Measurements from ENCODE around the gene FSHR.

FSHR gene

DNA sequence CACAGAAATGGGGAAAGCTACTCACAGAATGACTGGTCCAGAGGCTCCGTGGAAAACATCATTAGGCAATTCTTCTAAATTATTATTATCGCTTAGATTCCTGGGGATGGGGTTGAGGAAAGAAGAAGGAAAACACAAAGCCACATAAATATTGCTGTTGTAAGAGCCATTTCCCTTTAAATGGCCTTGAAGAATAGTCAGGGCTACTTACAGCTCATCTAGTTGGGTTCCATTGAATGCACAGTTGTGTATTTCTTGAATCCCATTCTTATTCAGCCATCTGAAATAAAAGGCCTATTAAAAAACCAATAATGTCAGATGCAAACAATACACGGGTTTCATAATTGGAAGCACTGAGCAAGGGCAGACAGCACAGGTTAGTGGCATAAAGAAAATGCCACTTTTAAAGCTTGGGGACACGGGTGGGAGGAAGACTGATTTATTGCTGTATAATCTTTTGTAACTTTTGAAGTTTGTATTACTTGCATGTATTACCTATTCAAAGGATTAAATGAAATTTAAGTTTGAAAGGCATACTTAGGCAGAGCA is 171.4 kb downstream of the FSHR start:
- H3K4me3 ChIP-seq (ENCODE audit: low read depth, low read length) = no peak overlapping the region
- TF ChIP-seq, protein P1, sequence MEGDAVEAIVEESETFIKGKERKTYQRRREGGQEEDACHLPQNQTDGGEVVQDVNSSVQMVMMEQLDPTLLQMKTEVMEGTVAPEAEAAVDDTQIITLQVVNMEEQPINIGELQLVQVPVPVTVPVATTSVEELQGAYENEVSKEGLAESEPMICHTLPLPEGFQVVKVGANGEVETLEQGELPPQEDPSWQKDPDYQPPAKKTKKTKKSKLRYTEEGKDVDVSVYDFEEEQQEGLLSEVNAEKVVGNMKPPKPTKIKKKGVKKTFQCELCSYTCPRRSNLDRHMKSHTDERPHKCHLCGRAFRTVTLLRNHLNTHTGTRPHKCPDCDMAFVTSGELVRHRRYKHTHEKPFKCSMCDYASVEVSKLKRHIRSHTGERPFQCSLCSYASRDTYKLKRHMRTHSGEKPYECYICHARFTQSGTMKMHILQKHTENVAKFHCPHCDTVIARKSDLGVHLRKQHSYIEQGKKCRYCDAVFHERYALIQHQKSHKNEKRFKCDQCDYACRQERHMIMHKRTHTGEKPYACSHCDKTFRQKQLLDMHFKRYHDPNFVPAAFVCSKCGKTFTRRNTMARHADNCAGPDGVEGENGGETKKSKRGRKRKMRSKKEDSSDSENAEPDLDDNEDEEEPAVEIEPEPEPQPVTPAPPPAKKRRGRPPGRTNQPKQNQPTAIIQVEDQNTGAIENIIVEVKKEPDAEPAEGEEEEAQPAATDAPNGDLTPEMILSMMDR (IDR thresholded peaks at IDR 0.05; ENCODE audit: low read depth, low read length) = no peak

DNA sequence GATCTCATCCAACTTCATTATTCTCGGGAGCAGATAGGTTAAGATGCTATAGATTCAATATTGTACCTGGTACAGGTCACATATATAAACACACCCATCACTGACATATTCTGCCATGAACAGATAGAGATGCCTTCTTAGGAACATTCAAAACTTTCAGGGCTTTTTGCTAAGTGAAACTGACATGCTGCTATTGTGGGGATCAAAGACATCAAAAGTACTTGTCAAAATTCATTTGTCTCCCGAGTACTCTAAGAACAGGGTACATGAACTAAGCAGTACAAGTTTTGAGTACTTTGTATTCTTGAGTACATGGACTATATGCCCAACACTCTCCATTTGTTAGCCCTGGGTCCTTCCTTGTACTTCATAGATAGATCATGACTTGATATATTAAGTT is 173.5 kb downstream of the FSHR start:
- H3K4me3 ChIP-seq (ENCODE audit: low read depth, low read length) = no peak overlapping the region
- TF ChIP-seq, protein P1 (IDR thresholded peaks at IDR 0.05; ENCODE audit: low read depth, low read length) = no peak

DNA sequence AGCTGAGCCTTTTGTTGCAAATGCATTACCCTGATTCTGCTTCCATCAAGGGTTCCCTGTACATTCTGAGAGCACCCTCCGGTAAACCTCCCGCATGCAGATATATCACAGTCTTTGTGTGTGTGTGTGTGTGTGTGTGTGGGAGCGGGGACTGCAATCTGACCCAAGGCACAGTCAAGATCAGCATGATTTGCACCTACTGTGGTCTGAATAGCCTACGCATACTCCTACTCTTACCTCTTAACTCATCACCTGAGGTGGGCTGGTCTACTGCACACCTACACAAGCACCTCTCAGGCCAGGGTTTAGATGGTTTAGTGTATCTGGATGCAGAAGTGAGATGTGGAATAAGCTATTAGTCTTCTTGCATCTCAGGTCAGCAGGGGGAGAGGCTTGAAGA is 174.6 kb downstream of the FSHR start:
- TF ChIP-seq, protein P1 (IDR thresholded peaks at IDR 0.05; ENCODE audit: low read depth, low read length) = no peak
- H3K4me3 ChIP-seq (ENCODE audit: low read depth, low read length) = no peak overlapping the region

DNA sequence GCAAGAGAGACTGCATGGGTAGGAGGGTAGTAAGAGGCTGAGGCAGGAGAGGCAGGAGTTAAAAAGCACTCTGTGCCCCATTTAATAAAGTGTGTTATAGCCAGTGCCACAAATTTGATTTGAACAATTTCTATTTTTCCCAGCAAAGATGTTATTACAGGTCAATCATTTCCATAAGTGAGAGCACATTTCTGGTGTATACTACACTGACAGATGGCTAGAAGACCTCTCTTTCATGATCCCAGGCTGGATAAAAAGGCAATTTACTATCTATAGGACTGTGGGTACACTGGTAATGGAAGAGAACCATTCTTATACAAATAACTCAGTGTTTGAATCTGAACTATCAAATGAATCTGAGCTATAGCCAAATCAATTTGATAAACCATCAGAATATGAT is 176.2 kb downstream of the FSHR start:
- no peak overlapping the region for H3K4me3 ChIP-seq (ENCODE audit: low read depth, low read length)
- TF ChIP-seq, protein P1 (IDR thresholded peaks at IDR 0.05; ENCODE audit: low read depth, low read length) = no peak

DNA sequence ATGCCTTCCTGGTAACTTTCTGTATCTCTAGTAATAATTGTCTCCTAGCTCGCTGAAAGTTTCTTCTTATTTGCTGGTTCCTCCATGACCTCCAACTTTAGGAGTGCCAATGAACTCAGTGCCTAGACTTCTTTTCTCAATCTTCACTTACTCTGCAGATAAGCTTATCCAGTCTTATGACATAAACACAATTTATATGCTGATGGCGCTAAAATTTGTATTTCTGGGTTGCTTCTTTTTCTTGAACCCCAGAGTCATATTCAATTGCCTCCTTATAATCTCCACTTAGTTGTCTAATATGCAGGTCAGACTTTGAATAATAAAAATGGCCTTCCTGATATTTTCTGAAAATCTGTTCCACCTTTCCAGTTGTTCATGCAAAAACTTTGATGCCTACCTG is 182.5 kb downstream of the FSHR start:
- TF ChIP-seq, protein P1 (IDR thresholded peaks at IDR 0.05; ENCODE audit: low read depth, low read length) = no peak
- no peak overlapping the region for H3K4me3 ChIP-seq (ENCODE audit: low read depth, low read length)

DNA sequence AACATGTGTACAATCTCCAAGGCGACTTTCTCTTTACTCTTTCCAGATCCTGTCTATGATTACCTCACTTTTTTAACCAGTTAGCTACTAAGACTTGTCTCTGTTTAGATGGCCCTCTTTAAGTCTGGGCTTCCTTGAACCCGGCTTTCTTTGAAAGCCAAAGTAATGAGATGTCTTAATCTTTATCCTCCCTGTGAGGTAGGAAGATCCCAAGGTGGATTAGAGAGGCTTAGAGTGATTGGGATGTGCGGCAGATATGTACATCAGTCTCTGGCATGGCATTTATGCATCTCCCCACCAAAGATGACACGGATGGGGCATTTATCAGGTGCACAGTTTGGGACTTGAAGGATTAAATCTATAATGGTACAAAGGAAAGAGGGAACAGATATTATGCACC is 186.3 kb downstream of the FSHR start:
- TF ChIP-seq, protein P1 (IDR thresholded peaks at IDR 0.05; ENCODE audit: low read depth, low read length) = no peak

DNA sequence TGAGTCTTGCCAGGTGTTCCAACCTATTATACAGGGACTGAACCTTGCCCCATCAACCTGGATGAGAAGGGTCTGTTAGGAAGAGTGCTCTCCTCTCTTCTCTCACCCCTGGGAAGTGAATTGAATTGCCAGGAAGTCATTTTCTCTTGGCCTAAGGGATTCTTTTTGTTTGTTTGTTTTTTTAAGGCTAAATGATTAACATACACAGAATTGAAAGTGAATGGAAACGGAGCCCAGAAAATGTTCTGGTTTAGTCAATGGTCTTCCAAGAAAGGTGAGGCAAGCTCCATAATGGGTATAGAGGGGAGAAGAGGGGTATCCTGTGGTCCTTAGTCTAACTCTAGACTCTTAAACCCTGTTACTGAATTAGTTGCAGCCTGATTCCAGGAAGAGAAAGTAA is 189.1 kb downstream of the FSHR start:
- H3K4me3 ChIP-seq (ENCODE audit: low read depth, low read length) = no peak overlapping the region
- TF ChIP-seq, protein P1 (IDR thresholded peaks at IDR 0.05; ENCODE audit: low read depth, low read length) = no peak

More for the DNA sequence above, 186.3 kb downstream of the FSHR start:
- no peak overlapping the region for H3K4me3 ChIP-seq (ENCODE audit: low read depth, low read length)

Measured in WI38 (cell line).